ENCODE data around the gene PANX2. TPM values are rescaled to one million over a fixed set of nuclear protein-coding genes. Genes with fewer than 3 reads are reported as not detected.

PANX2 gene
- total and polyA plus RNA-seq, 2 experiments from 2014 or later, result 2.8 to 5.1 TPM

GRCh38 chr22:50192436-50193204, 22.1 kb downstream of the PANX2 start:
- no peak for TF ChIP-seq STAT1 (IDR thresholded peaks at IDR 0.05; ENCODE audit: unreplicated experiment)
- no peak for TF ChIP-seq ZNF331 (CRISPR knock-in tag; IDR thresholded peaks at IDR 0.05; ENCODE audit: low read depth)
- TF ChIP-seq ZNF462 (CRISPR knock-in tag; IDR thresholded peaks at IDR 0.05), result no peak
- no peak for TF ChIP-seq JUNB (IDR thresholded peaks at IDR 0.05; ENCODE audit: unreplicated experiment)
- no peak for TF ChIP-seq NANOG (IDR thresholded peaks at IDR 0.05; ENCODE audit: borderline replicate concordance)
- no peak for TF ChIP-seq ETS1 (IDR thresholded peaks at IDR 0.05)
- no peak for TF ChIP-seq CREB1 (CRISPR knock-in tag; IDR thresholded peaks at IDR 0.05; ENCODE audit: low read depth)
- TF ChIP-seq EZH2phosphoT487 (IDR thresholded peaks at IDR 0.05; ENCODE audit: unreplicated experiment), result no peak
- TF ChIP-seq POLR2AphosphoS5 (IDR thresholded peaks at IDR 0.05; ENCODE audit: low read depth), result no peak
- TF ChIP-seq ZNF114 (CRISPR knock-in tag; IDR thresholded peaks at IDR 0.05), result no peak
- no peak for TF ChIP-seq CTCF (conservative IDR thresholded peaks at IDR 0.05; ENCODE audit: low read depth in 2 of 2)
- no peak for TF ChIP-seq REST (IDR thresholded peaks at IDR 0.05; ENCODE audit: unreplicated experiment)
- no peak for TF ChIP-seq EZH2 (IDR thresholded peaks at IDR 0.05; ENCODE audit: low read depth, unreplicated experiment)
- Mint-ChIP-seq H3K9me3 (no peaks in the 10 kb centered on the region), H3K36me3 (ENCODE audit: low read depth) (peaks cover 4% of the 10 kb centered on the region; the same call in 1 of the 3 replicates), H3K4me1 (peaks cover 10% of the 10 kb centered on the region), H3K27ac (no peak overlapping the region), H3K27me3 (ENCODE audit: insufficient read depth, low read depth, poor library complexity) (peaks cover 10% of the 10 kb centered on the region), H3K4me3 (no peak overlapping the region)
- Histone ChIP-seq H3K27me3 (ENCODE audit: insufficient read depth) (no peaks in the 10 kb centered on the region), H3K9me2 (ENCODE audit: insufficient read depth) (no peaks in the 10 kb centered on the region), H2AFZ (no peak overlapping the region), H3F3A (replicated peaks; ENCODE audit: low read depth) (0 out of 2 replicates have a peak, but pooled peaks cover 2% of the 10 kb centered on the region), H3K4me1 (ENCODE audit: insufficient read depth) (peaks cover 4% of the 10 kb centered on the region; the same call in 1 of the 2 replicates), H3K79me2 (replicated peaks; ENCODE audit: insufficient read depth) (peaks cover 32% of the 10 kb centered on the region), H4K20me1 (replicated peaks; ENCODE audit: insufficient read depth) (peaks cover 20% of the 10 kb centered on the region; the same call in 1 of the 2 replicates), H3K36me3 (ENCODE audit: insufficient read depth) (no peaks in the 10 kb centered on the region), H3K4me2 (no peak overlapping the region), H3K27ac (ENCODE audit: low read depth) (no peak overlapping the region), H3K4me3 (no peak overlapping the region)
- ATAC-seq (no peak; the same call in 2 of the 3 replicates), DNase-seq (ENCODE audit: low spot score) (no peak)
